A549 (cell line): ENCODE data around the gene SOCS4. TPM values are rescaled to one million over a fixed set of nuclear protein-coding genes. Genes with fewer than 3 reads are reported as not detected.

Experiments
- ATAC-seq, 2 experiments: fragments of 200-7000 bp in 1 of 2; fragments of >200 bp in 1 of 2; cut with Nextera tagmentation in 1 of 2; cut with Tn5 transposase in 1 of 2; 3 replicates each; pipeline versions ENCODE4 v1.8.0 to v1.9.1; 2018 to 2020; ENCODE audit warnings: mild to moderate bottlenecking in 1 of 2, moderate library complexity in 1 of 2
- CTCF ChIA-PET: fragments of 300-600 bp; sonication (Branson Sonifier 250); formaldehyde crosslinking; extraction: SDS; loops from one replicate; lab custom pipeline; 2021; ENCODE audit warnings: antibody characterized with exemption, inconsistent platforms; lab: Yijun Ruan, JAX
- POLR2A ChIA-PET: fragments of 350-600 bp; formaldehyde crosslinking; extraction: SDS; loops from one replicate; lab custom pipeline; 2021; ENCODE audit warnings: antibody characterized with exemption, inconsistent platforms; lab: Yijun Ruan, JAX
- DNase-seq, 2 experiments: peaks; one replicate each; pipeline versions ENCODE4 v3.0.0 to v3.0.0-alpha.2; 2011 to 2016; ENCODE audit warnings: low read depth in 1 of 2, low spot score in 1 of 2
- FAIRE-seq: peaks from 2 replicates; lab custom pipeline; 2011; peaks lifted over from hg19 to GRCh38; lab: Jason Lieb, UNC
- H3K27ac ChIP-seq, 2 experiments: fragments of >200 bp; sonication (Bioruptor Twin); formaldehyde crosslinking; 3 replicates each; pipeline ENCODE4 v1.5.1; 2016 to 2017
- H3K4me1 ChIP-seq: fragments of >200 bp; sonication (Bioruptor Twin); formaldehyde crosslinking; 3 replicates; pipeline ENCODE4 v1.6.1; 2016
- H3K4me2 ChIP-seq: fragments of >200 bp; sonication (Bioruptor Twin); formaldehyde crosslinking; 3 replicates; pipeline ENCODE4 v1.6.1; 2016
- H3K4me3 ChIP-seq: fragments of >200 bp; sonication (Bioruptor Twin); formaldehyde crosslinking; 3 replicates; pipeline ENCODE4 v1.5.1; 2016
- H3K9me3 ChIP-seq: fragments of >200 bp; sonication (Bioruptor Twin); formaldehyde crosslinking; 3 replicates; pipeline ENCODE4 v1.6.1; 2016
- BHLHE40 ChIP-seq: IDR thresholded peaks from 2 replicates; pipeline ENCODE4 v1.6.1; 2012; ENCODE audit warnings: low read depth, low read length, inconsistent platforms
- EHF ChIP-seq: fragments of 250-450 bp; sonication (Bioruptor Pico); IDR thresholded peaks from 2 replicates; pipeline ENCODE4 v1.5.0; 2020; ENCODE audit warnings: mild to moderate bottlenecking
- FOSB ChIP-seq: fragments of 250-450 bp; sonication (Bioruptor Pico); IDR thresholded peaks from 2 replicates; pipeline ENCODE4 v1.5.0; 2020; ENCODE audit warnings: mild to moderate bottlenecking, moderate library complexity
- FOSL2 ChIP-seq, 2 experiments: fragments of 450-650 bp in 1 of 2; fragments of >200 bp in 1 of 2; sonication (Bioruptor Twin) in 1 of 2; formaldehyde crosslinking; IDR thresholded peaks; 2 replicates each; pipeline versions ENCODE4 v1.5.0 to v1.6.1; 2016 to 2020; ENCODE audit warnings: mild to moderate bottlenecking in 1 of 2, moderate library complexity in 1 of 2
- FOXS1 ChIP-seq: fragments of 250-450 bp; sonication (Bioruptor Pico); IDR thresholded peaks from 2 replicates; pipeline ENCODE4 v1.5.0; 2020; ENCODE audit warnings: mild to moderate bottlenecking, moderate library complexity
- MAFK ChIP-seq: fragments of 450-650 bp; IDR thresholded peaks from 2 replicates; pipeline ENCODE4 v1.6.1; 2014; ENCODE audit not compliant: partially characterized antibody
- MYC ChIP-seq: IDR thresholded peaks from 2 replicates; pipeline ENCODE4 v1.6.1; 2012; ENCODE audit warnings: mild to moderate bottlenecking, inconsistent platforms, low read length, improper control_type of control experiment, borderline replicate concordance
- NPAS2 ChIP-seq: fragments of 250-450 bp; sonication (Bioruptor Pico); IDR thresholded peaks from 2 replicates; pipeline ENCODE4 v1.8.0; 2022; ENCODE audit warnings: mild to moderate bottlenecking, moderate library complexity, borderline replicate concordance
- POLR2AphosphoS2 ChIP-seq: conservative IDR thresholded peaks from 2 replicates; pipeline ENCODE4 v1.6.1; 2012; ENCODE audit warnings: low read length, improper control_type of control experiment, inconsistent platforms
- RARB ChIP-seq: fragments of 250-450 bp; sonication (Bioruptor Pico); IDR thresholded peaks from 2 replicates; pipeline ENCODE4 v1.8.0; 2021; ENCODE audit warnings: mild to moderate bottlenecking, moderate library complexity
- RFX5 ChIP-seq: fragments of 450-650 bp; IDR thresholded peaks from 2 replicates; pipeline ENCODE4 v1.7.1; 2014; ENCODE audit warnings: antibody characterized with exemption, mild to moderate bottlenecking, moderate library complexity
- RNF2 ChIP-seq: fragments of 200-600 bp; sonication (generic); IDR thresholded peaks from 2 replicates; pipeline ENCODE4 v1.6.1; 2016; ENCODE audit warnings: low read depth, mild to moderate bottlenecking, antibody characterized with exemption, moderate library complexity, borderline replicate concordance
- TP53 ChIP-seq: fragments of 250-450 bp; sonication (Bioruptor Pico); IDR thresholded peaks from 2 replicates; pipeline ENCODE4 v1.5.0; 2021; ENCODE audit warnings: mild to moderate bottlenecking, moderate library complexity
- ZSCAN20 ChIP-seq: fragments of 250-450 bp; sonication (Bioruptor Pico); IDR thresholded peaks from 2 replicates; pipeline ENCODE4 v1.8.0; 2022; ENCODE audit warnings: mild to moderate bottlenecking, moderate library complexity
- WGBS: methylation state at CpG from one replicate; pipeline ENCODE4 v1.1.6; 2017; ENCODE audit errors: missing lambda C conversion rate; 5-methylcytosine and 5-hydroxymethylcytosine counted together
- polyA plus RNA-seq, 4 experiments: library from polyadenylated mRNA; depleted of rRNA in 3 of 4; stranded (reverse); fragments of >200 nt; fragmentation: RNase III in 1 of 4; extraction: RNeasy Plus Mini Kit Qiagen cat#74134 plus additional on column Dnase treatment in 1 of 4; gene quantifications; 2 replicates in 3 of 4; 3 replicates in 1 of 4; pipeline ENCODE4 v1.2.3, GENCODE V29; 2011 to 2017
- TF ChIP-seq, protein P1 (sequence below): fragments of 250-450 bp; sonication (Bioruptor Pico); IDR thresholded peaks from 2 replicates; pipeline ENCODE4 v1.5.0; 2020; ENCODE audit warnings: low read depth, mild to moderate bottlenecking, moderate library complexity
- TF ChIP-seq, protein P2 (sequence below): fragments of 200-600 bp; sonication (generic); IDR thresholded peaks from 2 replicates; pipeline ENCODE4 v1.6.1; 2016; ENCODE audit warnings: antibody characterized with exemption, mild to moderate bottlenecking, moderate library complexity

The SOCS4 gene
- polyA plus RNA-seq, 2 of the 4 experiments (the other 2 are of a cell fraction) = 15.9 to 20.7 TPM

DNA sequence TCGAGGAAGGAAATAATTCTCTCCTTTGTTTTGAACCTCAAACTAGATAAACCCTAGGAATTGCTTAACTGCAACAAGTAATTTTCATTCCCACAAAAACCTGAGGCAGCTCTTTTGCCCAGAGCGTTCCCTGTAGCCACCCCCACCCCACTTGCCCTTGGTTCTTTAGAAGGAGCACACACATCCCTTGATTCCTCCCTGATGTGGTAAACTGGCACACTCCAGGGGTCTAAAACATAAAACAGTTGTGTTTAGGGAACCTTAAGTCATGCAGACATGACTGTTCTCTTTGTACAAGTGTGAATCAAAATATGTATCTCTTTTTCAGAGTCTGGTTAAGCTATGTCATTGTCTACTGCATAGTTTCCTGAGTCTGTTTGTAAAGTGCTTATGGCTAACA is 38.4 kb downstream of the SOCS4 start:
- no peak overlapping the region for H3K4me2 ChIP-seq
- no peak for ATAC-seq
- no peaks in the 10 kb centered on the region for H3K4me1 ChIP-seq
- no peak for DNase-seq
- H3K9me3 ChIP-seq = no peaks in the 10 kb centered on the region
- no peak for FAIRE-seq
- TF ChIP-seq RFX5 (no peak), MAFK (no peak), RARB (CRISPR knock-in tag) (no peak), FOXS1 (CRISPR knock-in tag) (no peak), ZSCAN20 (CRISPR knock-in tag) (no peak)
- H3K27ac ChIP-seq = no peak overlapping the region
- WGBS = 97% methylated on average over 2 of the region's 2 CpGs
- no peak overlapping the region for H3K4me3 ChIP-seq
- ChIA-PET CTCF (interaction anchor here (2.1 to 4.3 kb wide), 2 partner anchors 13 to 95 kb away, joined by 8 to 24 read pairs; partner anchors contain the start of gene MAPK1IP1L), POLR2A (interaction anchor here (1.3 to 1.8 kb wide), 3 partner anchors 8 to 14 kb away, joined by 4 to 6 read pairs (median 5); no protein-coding TSS in a partner anchor)

- Histone ChIP-seq H3K4me1 (peaks cover 2% of the 10 kb centered on the region; the same call in 1 of the 3 replicates), H3K27ac (no peak overlapping the region), H3K4me2 (no peak overlapping the region), H3K9me3 (no peaks in the 10 kb centered on the region), H3K4me3 (no peak overlapping the region)
- 91% methylated on average over 1 of the region's 1 CpG for WGBS
- ATAC-seq (no peak), FAIRE-seq (no peak), DNase-seq (no peak)
- POLR2A ChIA-PET = interaction anchor here (1.3 to 1.8 kb wide), 3 partner anchors 8 to 15 kb away, joined by 4 to 6 read pairs (median 5); no protein-coding TSS in a partner anchor
- TF ChIP-seq RNF2 (no peak), MAFK (no peak), EHF (CRISPR knock-in tag) (no peak), MYC (no peak), FOSB (no peak)
- TF ChIP-seq, protein P1, sequence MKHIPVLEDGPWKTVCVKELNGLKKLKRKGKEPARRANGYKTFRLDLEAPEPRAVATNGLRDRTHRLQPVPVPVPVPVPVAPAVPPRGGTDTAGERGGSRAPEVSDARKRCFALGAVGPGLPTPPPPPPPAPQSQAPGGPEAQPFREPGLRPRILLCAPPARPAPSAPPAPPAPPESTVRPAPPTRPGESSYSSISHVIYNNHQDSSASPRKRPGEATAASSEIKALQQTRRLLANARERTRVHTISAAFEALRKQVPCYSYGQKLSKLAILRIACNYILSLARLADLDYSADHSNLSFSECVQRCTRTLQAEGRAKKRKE (CRISPR knock-in tag) = no peak
- TF ChIP-seq, all 56 proteins: peak for 0
- CTCF ChIA-PET = interaction anchor here (0.7 to 4.3 kb wide), 4 partner anchors 10 to 359 kb away, joined by 3 to 24 read pairs (median 6); partner anchors contain the start of gene MAPK1IP1L
These were observed 39.2 kb downstream of the SOCS4 start for GRCh38 chr14:55066223-55066622.

GRCh38 chr14:55070981-55071411 is 44.0 kb downstream of the SOCS4 start:
- H3K4me3 ChIP-seq = no peak overlapping the region
- no peaks in the 10 kb centered on the region for H3K9me3 ChIP-seq
- DNase-seq = no peak
- no peak overlapping the region for H3K4me2 ChIP-seq
- no peak overlapping the region for H3K27ac ChIP-seq
- no peak for FAIRE-seq
- 70% methylated on average over 4 of the region's 4 CpGs for WGBS
- CTCF ChIA-PET = interaction anchor here (1.0 to 3.2 kb wide), 9 partner anchors 9 to 100 kb away, joined by 3 to 17 read pairs (median 4); partner anchors contain the start of gene MAPK1IP1L
- POLR2A ChIA-PET = interaction anchor here (0.9 to 1.5 kb wide), 2 partner anchors 20 to 59 kb away, joined by 3 to 7 read pairs; partner anchors contain the start of gene MAPK1IP1L
- H3K4me1 ChIP-seq = peaks cover 3% of the 10 kb centered on the region; the same call in 1 of the 3 replicates
- ATAC-seq = peak in 1 of 2 experiments; percentile 7; a peak in 1 of 6 replicates
- no peak for TF ChIP-seq FOSL2 (IDR thresholded peaks at IDR 0.05)
- peak; percentile 34 for TF ChIP-seq FOSL2 (CRISPR knock-in tag; IDR thresholded peaks at IDR 0.05)
- TF ChIP-seq FOSB = no peak

DNA sequence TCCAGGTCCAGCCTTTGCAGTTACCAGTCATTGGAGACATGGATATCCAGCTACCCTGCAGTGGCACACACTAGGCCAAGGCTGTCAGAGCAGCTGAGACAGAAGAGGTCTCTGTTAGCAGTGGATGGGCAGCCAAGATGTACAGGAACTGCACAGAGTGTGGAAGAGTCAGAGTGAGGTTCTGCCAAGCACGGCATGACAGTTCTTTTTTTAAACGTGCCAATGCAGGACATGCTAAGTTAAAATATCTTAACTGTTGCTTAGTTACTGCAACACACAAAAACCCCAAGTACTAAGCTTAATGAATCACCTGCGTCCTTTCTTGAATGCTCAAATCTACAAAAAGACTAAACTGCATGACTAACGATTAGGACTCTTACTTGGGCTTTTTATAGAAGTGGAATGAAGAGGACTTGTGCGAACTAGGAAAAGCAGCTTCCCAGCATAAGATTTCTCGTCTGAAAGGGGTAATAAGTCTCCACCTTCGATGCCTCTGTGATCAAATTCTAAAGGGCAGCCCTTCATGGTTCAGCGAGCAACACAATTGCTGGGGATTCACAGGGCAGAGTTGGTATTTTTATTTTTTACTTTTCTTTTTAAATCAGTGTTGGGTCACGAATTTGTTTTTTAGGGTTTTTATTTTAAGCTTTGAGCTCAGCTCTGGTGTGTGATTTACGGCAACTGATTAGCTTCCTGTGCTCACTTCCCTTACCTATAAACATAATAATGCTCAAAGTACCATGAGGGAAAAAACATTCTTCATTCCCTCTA is 45.0 kb downstream of the SOCS4 start:
- Histone ChIP-seq H3K27ac (no peak overlapping the region), H3K9me3 (no peaks in the 10 kb centered on the region), H3K4me1 (peaks cover 3% of the 10 kb centered on the region; the same call in 1 of the 3 replicates), H3K4me2 (no peak overlapping the region), H3K4me3 (no peak overlapping the region)
- DNase-seq (peak in 1 of 2 experiments; percentile 32), ATAC-seq (peak; percentile 51 to 58; a peak in 5 of 6 replicates)
- no peak for TF ChIP-seq BHLHE40
- no peak for TF ChIP-seq NPAS2 (CRISPR knock-in tag)
- TF ChIP-seq POLR2AphosphoS2 = peak; percentile 75; the same call in 1 of the 2 replicates
- TF ChIP-seq, protein P2, sequence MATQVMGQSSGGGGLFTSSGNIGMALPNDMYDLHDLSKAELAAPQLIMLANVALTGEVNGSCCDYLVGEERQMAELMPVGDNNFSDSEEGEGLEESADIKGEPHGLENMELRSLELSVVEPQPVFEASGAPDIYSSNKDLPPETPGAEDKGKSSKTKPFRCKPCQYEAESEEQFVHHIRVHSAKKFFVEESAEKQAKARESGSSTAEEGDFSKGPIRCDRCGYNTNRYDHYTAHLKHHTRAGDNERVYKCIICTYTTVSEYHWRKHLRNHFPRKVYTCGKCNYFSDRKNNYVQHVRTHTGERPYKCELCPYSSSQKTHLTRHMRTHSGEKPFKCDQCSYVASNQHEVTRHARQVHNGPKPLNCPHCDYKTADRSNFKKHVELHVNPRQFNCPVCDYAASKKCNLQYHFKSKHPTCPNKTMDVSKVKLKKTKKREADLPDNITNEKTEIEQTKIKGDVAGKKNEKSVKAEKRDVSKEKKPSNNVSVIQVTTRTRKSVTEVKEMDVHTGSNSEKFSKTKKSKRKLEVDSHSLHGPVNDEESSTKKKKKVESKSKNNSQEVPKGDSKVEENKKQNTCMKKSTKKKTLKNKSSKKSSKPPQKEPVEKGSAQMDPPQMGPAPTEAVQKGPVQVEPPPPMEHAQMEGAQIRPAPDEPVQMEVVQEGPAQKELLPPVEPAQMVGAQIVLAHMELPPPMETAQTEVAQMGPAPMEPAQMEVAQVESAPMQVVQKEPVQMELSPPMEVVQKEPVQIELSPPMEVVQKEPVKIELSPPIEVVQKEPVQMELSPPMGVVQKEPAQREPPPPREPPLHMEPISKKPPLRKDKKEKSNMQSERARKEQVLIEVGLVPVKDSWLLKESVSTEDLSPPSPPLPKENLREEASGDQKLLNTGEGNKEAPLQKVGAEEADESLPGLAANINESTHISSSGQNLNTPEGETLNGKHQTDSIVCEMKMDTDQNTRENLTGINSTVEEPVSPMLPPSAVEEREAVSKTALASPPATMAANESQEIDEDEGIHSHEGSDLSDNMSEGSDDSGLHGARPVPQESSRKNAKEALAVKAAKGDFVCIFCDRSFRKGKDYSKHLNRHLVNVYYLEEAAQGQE = no peak
- TF ChIP-seq TP53 = no peak
- TF ChIP-seq, all 56 proteins: peak for 1
- no peak for FAIRE-seq
- CTCF ChIA-PET = interaction anchor here (0.6 to 3.2 kb wide), 8 partner anchors 12 to 353 kb away, joined by 3 to 17 read pairs (median 5); partner anchors contain the start of gene MAPK1IP1L
- 60% methylated on average over 10 of the region's 10 CpGs for WGBS
- POLR2A ChIA-PET = interaction anchor here (1.8 kb wide), 1 partner anchor 21 kb away, joined by 9 read pairs; the partner anchor contains the start of gene MAPK1IP1L
